HG02884 (cell line): ENCODE data around the gene CITED4.
"Not testable (repeated sequence)": the region's sequence is repeated elsewhere in the genome, so short reads cannot be mapped to it uniquely, and the experiment has no call there.

Experiments used
- ATAC-seq: cut with Tn5 transposase; IDR thresholded peaks from one replicate; pipeline ENCODE4 v1.9.1; 2021; ENCODE audit warnings: mild to moderate bottlenecking, moderate library complexity; ENCODE audit not compliant: unreplicated experiment

Gene CITED4, protein sequence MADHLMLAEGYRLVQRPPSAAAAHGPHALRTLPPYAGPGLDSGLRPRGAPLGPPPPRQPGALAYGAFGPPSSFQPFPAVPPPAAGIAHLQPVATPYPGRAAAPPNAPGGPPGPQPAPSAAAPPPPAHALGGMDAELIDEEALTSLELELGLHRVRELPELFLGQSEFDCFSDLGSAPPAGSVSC

DNA sequence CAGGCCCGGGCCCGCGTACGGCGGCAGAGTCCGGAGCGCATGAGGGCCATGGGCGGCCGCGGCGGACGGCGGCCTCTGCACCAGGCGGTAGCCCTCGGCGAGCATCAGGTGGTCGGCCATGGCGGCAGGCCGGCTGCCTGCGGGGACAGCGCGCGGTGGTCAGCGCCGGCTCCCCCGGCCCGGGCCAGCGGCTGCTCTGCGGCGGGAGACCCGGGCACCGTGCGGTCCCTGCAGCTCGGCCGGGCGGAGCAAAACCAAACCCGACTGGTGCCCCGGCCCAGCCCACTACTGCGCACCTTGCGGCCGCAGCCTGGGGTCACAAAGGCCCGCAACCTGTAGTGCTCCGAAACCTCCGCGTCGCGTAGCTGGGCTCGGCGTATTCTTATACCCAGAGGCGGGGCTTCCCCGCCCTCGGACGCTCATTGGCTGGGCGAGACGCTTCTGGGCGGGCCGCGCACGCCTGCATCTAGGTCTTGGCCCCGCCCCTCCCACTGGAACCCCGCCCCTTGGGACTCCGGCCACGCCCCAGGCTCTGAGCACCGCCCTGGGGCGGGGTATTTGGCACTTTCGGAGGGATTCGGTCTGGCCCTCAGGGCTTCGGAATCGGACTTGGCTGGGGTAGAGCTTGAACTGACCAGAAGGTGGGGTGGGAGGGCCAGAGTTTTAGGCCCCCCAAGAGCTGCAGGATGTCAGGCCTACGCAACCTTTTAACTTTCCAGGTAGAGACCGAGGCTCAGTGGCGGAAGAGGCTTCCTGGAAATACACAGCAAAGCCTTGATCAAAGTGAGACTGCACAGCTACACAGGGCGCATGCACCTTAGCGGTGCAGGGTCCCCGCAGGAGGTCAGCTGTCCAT is at the start of gene CITED4:
CITED4 (minus strand) TSS at position 356 of the 856 bp plus-strand sequence; CDS start at position 120, 236 bp downstream.
- ATAC-seq: peak; percentile 89

DNA sequence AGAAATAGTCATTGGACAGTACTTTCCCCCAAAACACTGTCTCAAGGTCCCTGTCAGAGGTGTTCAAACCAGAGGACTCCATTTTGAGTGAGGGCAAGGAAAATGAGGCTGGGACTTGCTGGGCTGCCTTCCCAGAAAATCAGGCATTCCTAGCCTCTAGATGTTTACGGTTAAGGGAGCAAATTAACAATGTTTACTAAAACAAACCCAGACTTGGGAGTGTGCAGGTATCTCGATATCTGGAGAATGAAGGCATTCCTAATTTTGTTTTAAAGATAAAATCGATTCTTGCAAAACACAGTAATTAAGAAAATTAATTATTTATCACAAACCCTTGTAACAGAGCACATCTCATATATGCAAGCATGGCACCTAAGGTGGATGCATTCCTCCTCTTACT is 48.9 kb upstream of the CITED4 start:
- ATAC-seq: no peak

DNA sequence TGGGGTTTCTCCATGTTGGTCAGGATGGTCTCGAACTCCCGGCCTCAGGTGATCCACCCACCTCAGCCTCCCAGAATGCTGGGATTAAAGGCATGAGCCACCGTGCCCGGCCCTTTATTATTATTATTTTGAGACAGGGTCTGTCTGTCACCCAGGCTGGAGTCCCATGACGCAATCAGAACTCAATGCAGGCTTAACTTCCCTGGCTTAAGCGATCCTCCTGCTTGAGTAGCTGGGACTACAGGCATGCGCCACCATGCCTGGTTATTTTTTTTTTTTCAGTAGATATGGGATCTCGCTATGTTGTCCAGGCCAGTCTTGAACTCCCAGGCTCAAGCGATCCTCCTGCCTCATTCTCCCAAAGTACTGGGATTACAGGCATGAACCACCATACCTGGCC is 47.1 kb upstream of the CITED4 start:
- no peak for ATAC-seq

DNA sequence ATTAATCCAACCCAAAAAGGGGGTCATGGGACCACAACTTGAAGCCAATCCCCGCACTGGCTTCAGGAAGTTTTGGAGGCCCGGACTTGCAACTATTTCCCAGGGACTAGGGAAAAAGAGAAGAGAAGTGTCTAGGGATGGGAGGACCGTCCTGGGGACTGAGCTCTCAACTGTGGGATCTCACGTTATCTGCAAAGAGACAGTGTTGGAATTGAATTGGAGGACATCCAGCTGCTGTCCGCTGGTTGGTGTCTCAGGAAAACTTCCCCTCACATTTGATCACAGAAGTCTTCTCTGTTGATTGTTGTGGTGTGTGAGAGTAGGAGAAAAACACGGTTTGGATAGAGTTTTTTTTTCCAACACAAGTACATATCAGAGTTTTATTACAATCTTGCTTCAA is 46.2 kb upstream of the CITED4 start:
- ATAC-seq: no peak

DNA sequence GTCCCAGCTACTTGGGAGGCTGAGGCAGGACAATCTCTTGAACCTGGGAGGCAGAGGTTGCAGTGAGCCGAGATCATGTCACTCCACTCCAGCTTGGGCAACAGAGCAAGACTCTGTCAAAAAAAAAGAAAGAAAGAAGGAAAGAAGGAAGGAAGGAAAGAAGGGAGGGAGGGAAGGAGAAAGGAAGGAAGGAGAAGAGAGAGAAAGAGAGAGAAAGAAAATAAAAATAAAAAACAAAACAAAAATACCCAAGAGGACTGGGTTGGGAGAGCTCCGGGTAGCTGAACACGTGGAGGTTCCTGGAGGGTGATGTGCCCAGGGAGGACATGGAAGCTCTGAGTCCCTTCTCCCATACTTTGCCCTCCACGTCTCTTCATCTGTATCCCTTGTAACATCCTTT is 45.7 kb upstream of the CITED4 start:
- ATAC-seq: no peak

DNA sequence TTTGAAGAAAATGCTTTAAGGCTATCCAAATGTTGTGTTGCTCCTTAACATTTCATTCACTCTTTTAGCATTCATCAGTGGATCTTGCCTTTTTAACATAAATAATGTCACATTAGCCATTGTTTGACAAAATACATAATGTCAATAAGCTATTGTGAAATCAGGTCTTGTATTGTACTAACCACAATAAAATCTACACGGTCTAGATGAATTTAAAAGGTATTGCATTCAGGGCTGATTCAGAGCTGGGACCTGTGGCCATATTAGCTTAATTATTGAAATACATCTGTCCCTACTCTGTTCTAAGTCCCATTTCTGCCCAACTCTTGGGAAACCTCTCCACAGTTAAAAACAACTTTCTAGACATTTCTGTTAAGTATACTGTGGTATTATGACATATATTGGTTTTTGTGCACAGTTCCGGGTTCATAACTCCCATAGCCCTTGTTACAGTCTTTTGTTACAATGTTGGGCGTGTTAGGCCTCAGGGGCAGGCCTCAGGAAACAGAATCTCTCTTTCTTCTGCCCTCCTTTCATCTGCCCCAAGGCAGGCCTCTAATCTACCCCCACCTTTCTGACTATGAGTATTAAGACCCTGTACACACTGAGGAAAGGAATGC is 44.7 kb upstream of the CITED4 start:
- no peak for ATAC-seq

DNA sequence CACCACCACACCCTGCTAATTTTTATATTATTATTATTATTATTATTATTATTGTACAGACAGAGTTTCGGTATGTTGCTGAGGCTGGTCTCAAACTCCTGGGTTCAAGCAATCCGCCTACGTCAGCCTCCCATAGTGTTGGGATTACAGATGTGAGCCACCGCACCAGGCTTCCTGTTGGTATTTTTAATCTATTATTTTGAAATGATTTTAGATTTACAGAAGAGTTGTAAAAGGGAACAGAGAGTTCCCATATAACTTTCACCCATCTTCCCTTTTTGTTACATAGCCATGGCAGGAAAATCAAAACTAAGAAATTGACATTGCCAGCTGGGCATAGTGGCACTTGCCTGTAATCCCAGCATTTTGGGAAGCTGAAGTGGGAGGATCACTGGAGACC is 42.9 kb upstream of the CITED4 start:
- ATAC-seq: no peak

DNA sequence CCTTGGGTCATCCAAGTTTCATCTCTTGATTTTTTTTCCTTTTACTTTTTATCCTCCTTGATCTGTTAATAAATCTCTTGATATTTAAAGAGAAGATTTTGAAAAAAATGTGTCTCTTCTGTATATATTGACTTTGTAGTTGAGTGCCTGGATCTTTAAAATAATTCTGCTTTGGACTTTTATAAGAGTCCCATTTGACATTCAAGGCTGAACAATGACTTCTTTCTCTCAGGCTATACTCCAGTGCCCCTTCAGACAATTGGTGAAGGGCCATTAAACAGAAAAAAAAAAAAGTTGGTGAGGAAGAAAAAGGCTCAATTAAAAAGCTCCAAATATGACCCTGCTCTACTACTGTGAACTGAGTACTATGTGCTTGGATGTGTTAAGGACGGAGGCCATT is 40.9 kb upstream of the CITED4 start:
- ATAC-seq: no peak

DNA sequence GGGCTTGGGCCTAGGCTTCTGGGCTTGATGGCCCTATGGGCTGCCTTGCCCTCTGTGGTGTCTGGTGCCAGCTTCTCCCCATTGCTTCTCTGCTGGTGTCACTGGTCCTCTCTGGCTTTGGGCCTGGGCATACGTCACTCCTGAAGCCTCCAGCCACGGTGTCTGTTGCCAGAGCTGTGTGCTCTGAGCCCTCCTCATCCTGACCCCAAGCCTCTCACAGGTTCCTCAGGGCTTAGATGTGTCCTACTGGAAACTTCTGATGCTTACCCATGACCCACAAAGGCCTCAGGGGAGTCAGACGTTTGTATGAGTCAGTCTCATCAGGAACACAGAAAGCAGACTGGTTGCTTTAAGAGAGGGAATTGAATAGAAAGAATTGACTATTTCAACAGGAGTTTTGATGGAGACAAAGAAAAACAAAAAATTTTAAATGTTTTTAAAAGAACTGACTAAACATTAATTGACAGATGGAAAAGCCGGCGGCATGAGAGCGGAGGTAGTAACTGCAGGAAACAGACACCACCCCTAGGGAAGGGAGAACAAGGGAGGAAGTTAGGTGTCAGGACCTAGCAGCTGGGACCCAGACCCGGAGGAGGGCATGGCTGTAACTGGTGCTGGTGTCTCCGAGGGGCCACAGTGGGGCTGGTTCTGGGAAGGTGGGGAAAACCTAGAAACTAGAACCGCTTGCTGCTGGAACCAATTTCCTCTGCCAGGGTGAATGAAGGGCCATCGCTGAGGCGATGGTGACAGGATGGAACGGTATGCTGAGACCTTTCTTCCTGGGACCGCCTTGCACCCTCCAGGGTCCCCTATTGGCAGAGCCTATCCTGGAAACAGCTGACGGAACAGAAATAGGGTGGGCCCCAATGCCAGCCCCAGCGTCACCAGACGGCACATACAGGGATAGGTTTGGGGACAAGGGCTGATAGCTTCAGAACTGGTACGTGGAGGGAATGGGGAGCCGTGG is 40.0 kb upstream of the CITED4 start:
- ATAC-seq: no peak

DNA sequence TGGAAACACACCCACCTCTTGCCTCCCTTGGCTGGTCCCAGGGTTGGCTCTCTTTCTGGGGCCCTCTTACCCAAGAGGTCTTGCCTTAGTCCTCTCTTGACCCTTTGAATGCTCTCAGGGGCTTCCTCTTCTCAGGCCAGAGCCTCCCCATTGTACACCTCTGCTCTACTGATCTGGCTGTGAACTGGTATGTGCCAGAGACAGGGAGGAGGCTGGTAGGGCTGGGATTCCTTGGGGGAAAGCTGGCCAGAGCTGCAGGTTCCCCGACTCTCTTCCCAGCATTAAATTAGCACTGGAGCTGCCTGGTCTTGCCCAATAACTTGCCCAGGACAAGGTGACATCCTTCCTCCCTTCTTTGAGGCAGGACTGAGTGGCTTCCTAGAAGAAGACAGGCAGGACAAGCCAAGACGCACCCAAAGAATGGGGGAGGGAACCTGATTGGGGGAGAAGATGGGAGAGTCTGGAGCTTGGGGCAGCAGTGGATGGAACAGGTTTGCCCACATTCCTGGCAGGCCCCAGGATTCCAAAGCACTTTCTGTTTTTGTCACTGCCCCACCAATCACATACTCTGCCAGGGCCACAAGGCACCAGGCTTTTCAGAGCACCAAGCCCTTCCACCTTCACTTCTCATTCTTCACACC is 37.2 kb upstream of the CITED4 start:
- no peak for ATAC-seq

DNA sequence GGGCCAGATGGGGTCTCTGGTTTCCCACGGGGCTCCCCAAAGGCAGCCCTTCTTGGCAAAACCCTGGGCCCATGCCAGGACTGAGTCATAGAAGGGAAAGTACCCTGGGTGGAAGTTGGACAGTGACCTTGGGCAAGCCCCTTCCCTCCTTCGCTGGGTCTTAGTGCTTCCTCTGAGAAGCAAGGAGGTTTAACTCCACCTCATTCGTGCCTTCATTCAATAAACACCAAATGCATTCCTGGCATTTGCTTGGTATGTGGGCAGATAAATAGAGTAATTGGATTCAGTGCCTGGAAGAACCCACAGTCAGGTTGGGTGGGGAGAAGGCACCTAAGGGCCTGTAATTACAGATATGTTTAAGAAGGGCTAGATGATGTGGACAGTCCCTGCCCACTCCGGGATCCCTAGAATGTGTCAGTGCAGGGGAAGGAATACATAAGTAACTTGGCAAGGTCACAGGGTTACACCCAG is 36.3 kb upstream of the CITED4 start:
- no peak for ATAC-seq

DNA sequence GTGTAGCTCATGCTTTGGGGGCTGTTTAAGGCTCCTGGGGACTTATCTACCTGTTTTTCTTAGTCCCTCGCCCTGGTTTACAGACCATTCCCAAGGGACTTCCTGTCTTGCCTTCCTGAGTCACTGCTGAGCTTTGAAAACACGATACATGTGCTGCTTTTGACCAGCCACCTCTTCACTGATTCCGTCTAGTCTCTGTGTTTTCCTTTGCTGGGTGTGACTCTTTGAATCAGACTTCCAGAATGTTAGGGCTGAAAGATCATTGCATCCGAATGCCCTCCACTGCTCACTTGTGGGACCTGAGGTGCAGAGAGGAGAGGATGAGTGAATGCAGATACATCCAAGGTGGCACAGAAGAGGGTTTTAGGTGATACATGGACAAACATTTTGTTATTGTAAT is 35.4 kb upstream of the CITED4 start:
- no peak for ATAC-seq

DNA sequence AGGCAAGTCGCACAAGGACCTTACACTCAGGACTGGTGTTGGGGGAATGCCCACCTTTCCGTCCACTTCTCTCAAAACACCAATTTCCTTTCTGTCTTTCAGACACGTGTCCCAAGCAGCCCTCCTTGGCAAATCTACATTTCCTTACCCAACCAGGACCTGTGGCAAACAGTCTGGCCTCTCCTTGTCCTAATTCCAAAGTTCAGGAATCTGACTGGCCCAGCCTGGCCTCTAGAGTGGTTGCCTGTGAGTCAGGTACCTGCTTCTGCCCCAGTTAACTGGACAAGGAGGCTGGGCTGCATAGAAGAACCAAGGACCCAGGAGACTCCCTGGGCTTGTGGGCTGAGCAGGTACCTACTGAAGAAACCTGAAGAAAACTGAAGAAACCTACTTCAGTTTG is 34.3 kb upstream of the CITED4 start:
- no peak for ATAC-seq

DNA sequence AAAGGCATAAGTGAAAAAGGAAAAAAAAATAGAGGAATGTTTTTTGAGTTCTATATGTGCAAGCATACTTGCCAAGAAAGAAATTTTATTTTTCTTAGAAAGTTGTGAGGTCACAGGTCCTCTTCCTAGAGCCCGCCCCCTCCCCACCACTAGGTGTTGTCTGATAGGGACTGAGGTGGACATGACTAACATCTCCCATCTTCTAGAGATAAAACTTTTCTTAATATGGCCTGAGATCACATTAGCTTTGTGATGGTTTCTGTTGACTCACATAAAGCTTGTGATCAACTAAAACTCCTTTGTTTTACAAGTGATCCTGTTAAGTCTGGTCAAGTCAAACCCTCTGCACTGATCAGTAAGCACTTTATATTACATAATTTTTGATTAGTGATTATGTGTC is 33.4 kb upstream of the CITED4 start:
- ATAC-seq: no peak

DNA sequence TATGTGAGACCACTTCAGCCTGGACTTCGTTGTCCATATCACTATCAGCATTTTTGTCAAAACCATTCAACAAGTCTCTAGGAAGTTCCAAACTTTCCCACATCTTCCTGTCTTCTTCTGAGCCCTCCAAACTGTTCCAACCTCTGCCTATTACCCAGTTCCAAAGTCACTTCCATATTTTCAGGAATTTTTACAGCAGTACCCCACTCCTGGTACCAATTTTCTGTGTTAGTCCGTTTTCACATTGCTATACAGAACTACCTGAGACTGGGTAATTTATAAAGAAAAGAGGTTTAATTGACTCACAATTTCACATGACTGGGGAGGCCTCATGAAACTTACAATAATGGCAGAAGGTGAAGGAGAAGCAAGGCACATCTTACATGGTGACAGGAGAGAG is 32.7 kb upstream of the CITED4 start:
- ATAC-seq: not testable (repeated sequence)

DNA sequence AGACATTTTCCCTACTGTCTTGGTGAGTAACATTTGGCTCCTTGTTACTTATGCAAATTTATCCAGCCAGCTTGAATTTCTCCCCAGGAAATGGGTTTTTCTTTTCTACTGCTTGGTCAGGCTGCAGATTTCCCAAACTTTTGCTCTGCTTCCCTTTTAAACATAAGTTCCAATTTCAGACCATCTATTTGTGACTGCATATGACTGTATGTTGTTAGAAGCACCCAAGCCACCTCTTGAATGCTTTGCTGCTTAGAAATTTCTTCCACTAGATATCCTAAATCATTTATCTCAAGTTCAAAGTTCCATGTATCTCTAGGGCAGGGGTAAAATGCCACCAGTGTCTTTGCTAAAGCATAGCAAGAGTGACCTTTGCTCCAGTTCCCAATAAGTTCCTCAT is 32.3 kb upstream of the CITED4 start:
- no peak for ATAC-seq

DNA sequence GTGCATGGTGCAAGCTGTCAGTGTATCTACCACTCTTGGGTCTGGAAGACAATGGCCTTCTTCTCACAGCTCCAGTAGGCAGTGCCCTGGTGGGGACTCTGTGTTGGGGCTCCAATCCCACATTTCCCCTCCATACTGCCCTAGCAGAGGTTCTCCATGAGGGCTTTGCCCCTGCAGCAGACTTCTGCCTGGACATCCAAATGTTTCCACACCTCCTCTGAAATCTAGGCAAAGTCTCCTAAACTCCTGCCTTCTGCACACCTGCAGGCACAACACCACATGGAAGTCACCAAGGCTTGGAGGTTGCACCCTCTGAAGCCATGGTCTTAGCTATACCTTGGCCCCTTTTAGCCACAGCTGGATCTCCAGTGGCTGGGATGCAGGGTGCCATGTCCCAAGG is 31.8 kb upstream of the CITED4 start:
- no peak for ATAC-seq

DNA sequence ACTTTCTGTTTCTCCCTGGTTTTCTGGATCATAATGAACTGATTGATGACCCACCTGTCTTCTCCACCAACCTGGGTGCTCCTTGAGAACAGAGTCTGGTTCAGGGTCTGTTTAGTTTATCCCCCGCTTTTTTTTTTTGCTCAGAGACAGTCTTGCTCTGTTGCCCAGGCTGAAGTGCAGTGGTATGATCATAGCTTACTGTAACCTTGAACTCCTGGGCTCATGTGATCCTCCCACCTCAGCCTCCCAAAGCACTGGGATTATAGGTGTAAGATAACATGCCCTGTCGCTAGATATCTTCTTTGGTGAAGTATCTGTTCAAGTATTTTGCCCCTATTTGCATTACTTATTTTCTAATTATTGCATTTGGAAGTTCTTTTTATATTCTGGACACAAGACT is 30.2 kb upstream of the CITED4 start:
- ATAC-seq: no peak

DNA sequence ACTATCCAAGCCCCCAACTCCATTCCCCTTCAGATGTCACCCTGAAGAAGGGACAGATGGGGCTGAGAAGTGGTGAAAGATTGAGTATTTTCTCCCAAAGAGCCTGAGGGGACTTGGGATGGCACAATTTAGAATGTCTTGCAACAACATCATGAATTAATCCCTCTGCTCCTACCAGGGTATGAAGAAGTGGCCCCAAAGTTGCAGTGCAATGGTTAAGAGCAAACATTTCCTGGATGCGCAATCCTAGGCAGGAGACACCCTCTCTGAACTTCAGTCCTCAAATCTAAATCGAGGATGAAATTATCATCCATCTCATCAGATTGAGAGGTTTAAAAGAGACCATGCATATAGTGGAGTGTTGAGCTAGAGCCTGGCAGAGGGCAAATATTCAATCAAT is 28.6 kb upstream of the CITED4 start:
- ATAC-seq: no peak

DNA sequence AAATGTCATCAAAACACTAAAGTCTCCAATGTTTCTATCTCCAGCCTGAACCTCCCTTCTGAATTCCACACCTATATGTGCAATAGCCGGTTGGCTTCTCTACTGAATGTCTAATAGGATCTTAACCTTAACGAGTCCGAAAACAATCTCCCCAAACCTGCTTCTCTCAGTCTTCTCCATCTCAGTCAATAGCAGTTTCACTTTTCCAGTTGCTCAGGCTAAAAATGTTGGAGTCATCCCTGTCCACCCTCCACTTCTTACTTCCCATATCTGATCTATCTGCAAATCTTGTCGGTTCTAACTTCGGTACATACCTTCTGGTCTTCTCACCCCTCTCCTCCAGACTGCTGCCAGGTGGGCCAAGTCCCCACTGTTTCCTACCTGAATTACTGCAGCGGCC is 25.5 kb upstream of the CITED4 start:
- ATAC-seq: no peak

DNA sequence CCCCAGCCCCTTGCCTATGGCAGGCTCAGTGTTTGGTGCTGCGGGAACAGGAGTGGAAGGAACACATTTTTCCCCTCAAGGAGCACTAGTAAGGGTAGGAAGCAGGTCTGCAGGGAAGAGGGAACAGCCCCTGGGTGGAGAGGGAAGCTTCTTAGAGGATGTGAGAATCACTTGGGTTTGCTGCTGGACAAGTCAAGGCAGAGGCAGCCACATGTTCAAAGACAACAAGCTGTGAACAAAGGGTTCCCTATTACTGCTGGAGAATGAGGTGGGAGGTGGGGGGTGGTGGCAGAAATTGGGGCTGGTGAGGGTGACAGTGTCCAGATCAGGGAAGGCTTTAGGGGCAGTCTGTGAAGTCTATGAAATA is 24.8 kb upstream of the CITED4 start:
- no peak for ATAC-seq
